Smooth muscle cell (in vitro differentiated cells): ENCODE measurements around the gene CTTN. TPM values are rescaled to one million over a fixed set of nuclear protein-coding genes. Genes with fewer than 3 reads are reported as not detected.

Experiments used
- DNase-seq: peaks from one replicate; lab custom pipeline; 2025; ENCODE audit not compliant: unreplicated experiment; lab: John Stamatoyannopoulos, UW
- H2AFZ ChIP-seq: fragments of 200-600 bp; sonication (generic); 2 replicates; pipeline ENCODE4 v1.6.0; 2016; ENCODE audit warnings: antibody characterized with exemption, low read depth, mild to moderate bottlenecking
- H3F3A ChIP-seq: fragments of 200-600 bp; sonication (generic); 2 replicates; pipeline ENCODE4 v1.6.0; 2017; ENCODE audit warnings: antibody characterized with exemption, low read depth
- H3K27ac ChIP-seq: fragments of 200-600 bp; sonication (generic); 2 replicates; pipeline ENCODE4 v1.5.1; 2016; ENCODE audit warnings: low read depth, mild to moderate bottlenecking
- H3K27me3 ChIP-seq: fragments of 200-600 bp; sonication (generic); 2 replicates; pipeline ENCODE4 v1.6.1; 2016; ENCODE audit warnings: low read depth, mild to moderate bottlenecking
- H3K36me3 ChIP-seq: fragments of 200-600 bp; sonication (generic); 2 replicates; pipeline ENCODE4 v1.5.1; 2016; ENCODE audit warnings: low read depth
- H3K4me1 ChIP-seq: fragments of 200-600 bp; sonication (generic); 2 replicates; pipeline ENCODE4 v1.5.1; 2016; ENCODE audit warnings: low read depth
- H3K4me2 ChIP-seq: fragments of 200-600 bp; sonication (generic); 2 replicates; pipeline ENCODE4 v1.6.0; 2016; ENCODE audit warnings: mild to moderate bottlenecking
- H3K4me3 ChIP-seq: fragments of 200-600 bp; sonication (generic); 2 replicates; pipeline ENCODE4 v1.5.1; 2016; ENCODE audit warnings: mild to moderate bottlenecking
- H3K79me2 ChIP-seq: fragments of 200-600 bp; sonication (generic); 2 replicates; pipeline ENCODE4 v1.6.0; 2016; ENCODE audit warnings: low read depth, mild to moderate bottlenecking
- H3K9ac ChIP-seq: fragments of 200-600 bp; sonication (generic); 2 replicates; pipeline ENCODE4 v1.6.0; 2016; ENCODE audit warnings: low read depth
- H3K9me3 ChIP-seq: fragments of 200-600 bp; sonication (generic); replicated peaks from 2 replicates; pipeline ENCODE4 v1.5.1; 2016; ENCODE audit warnings: low read depth
- H4K20me1 ChIP-seq: fragments of 200-600 bp; sonication (generic); 2 replicates; pipeline ENCODE4 v1.6.0; 2016; ENCODE audit warnings: low read depth
- CTCF ChIP-seq: fragments of 200-600 bp; sonication (generic); IDR thresholded peaks from 2 replicates; pipeline ENCODE4 v1.5.1; 2017; ENCODE audit warnings: borderline replicate concordance, mild to moderate bottlenecking, antibody characterized with exemption; ENCODE audit not compliant: insufficient read depth, poor library complexity, severe bottlenecking
- WGBS: methylation state at CpG from one replicate; pipeline ENCODE4 v1.1.7; 2016; ENCODE audit warnings: low lambda C conversion rate; 5-methylcytosine and 5-hydroxymethylcytosine counted together
- polyA plus RNA-seq: library from polyadenylated mRNA; unstranded; fragments of >200 nt; fragmentation: Nextera tagmentation; extraction: Ambion mirVana; gene quantifications from 2 replicates; pipeline ENCODE4 v1.2.1, GENCODE V29; 2016
- total RNA-seq: library from RNA; depleted of rRNA; stranded (reverse); fragments of >200 nt; gene quantifications from 2 replicates; pipeline ENCODE4 v1.2.3, GENCODE V29; 2014

CTTN gene
- total and polyA plus RNA-seq, 2 experiments from 2014 or later: 64.7 to 173 TPM

- no peak for DNase-seq
- Histone ChIP-seq H3K27me3 (no peaks in the 10 kb centered on the region), H3K4me2 (no peak overlapping the region), H3K79me2 (no peaks in the 10 kb centered on the region), H3K4me3 (no peak overlapping the region), H3K27ac (no peak overlapping the region), H3K4me1 (no peaks in the 10 kb centered on the region), H3F3A (no peaks in the 10 kb centered on the region), H3K36me3 (peaks cover 11% of the 10 kb centered on the region), H4K20me1 (peaks cover 85% of the 10 kb centered on the region), H2AFZ (no peak overlapping the region), H3K9ac (no peak overlapping the region), H3K9me3 (no peaks in the 10 kb centered on the region)
- 91% methylated on average over 16 of the region's 16 CpGs for WGBS
- TF ChIP-seq CTCF: no peak
Observed at GRCh38 chr11:70432065-70432464, 33.7 kb downstream of the CTTN start.

- WGBS: 97% methylated on average over 15 of the region's 15 CpGs
- TF ChIP-seq CTCF: no peak
- Histone ChIP-seq H3K9me3 (no peaks in the 10 kb centered on the region), H3K4me2 (no peak overlapping the region), H3K9ac (no peak overlapping the region), H3K27ac (no peak overlapping the region), H3F3A (no peaks in the 10 kb centered on the region), H2AFZ (no peak overlapping the region), H3K79me2 (no peaks in the 10 kb centered on the region), H3K27me3 (no peaks in the 10 kb centered on the region), H3K4me3 (no peak overlapping the region), H3K4me1 (no peaks in the 10 kb centered on the region), H3K36me3 (peaks cover 11% of the 10 kb centered on the region), H4K20me1 (peaks cover 83% of the 10 kb centered on the region)
- DNase-seq: no peak
Observed at GRCh38 chr11:70432580-70432979, 34.3 kb downstream of the CTTN start.

- Histone ChIP-seq H3K4me1 (no peaks in the 10 kb centered on the region), H3K4me2 (no peak overlapping the region), H3K9me3 (no peaks in the 10 kb centered on the region), H4K20me1 (peaks cover 83% of the 10 kb centered on the region), H3K36me3 (peaks cover 11% of the 10 kb centered on the region), H3F3A (no peaks in the 10 kb centered on the region), H3K27me3 (no peaks in the 10 kb centered on the region), H2AFZ (no peak overlapping the region), H3K27ac (no peak overlapping the region), H3K9ac (no peak overlapping the region), H3K4me3 (no peak overlapping the region), H3K79me2 (no peaks in the 10 kb centered on the region)
- WGBS: 97% methylated on average over 20 of the region's 20 CpGs
- TF ChIP-seq CTCF: no peak
- no peak for DNase-seq
Observed at GRCh38 chr11:70433038-70433437, 34.7 kb downstream of the CTTN start.

- Histone ChIP-seq H3K27ac (no peak overlapping the region), H3K36me3 (peaks cover 11% of the 10 kb centered on the region), H2AFZ (no peak overlapping the region), H3K4me2 (no peak overlapping the region), H4K20me1 (peaks cover 79% of the 10 kb centered on the region), H3K4me1 (no peaks in the 10 kb centered on the region), H3K9me3 (no peaks in the 10 kb centered on the region), H3K27me3 (no peaks in the 10 kb centered on the region), H3K9ac (no peak overlapping the region), H3F3A (no peaks in the 10 kb centered on the region), H3K4me3 (no peak overlapping the region), H3K79me2 (no peaks in the 10 kb centered on the region)
- TF ChIP-seq CTCF: no peak
- WGBS: 95% methylated on average over 13 of the region's 13 CpGs
- no peak for DNase-seq
Observed at GRCh38 chr11:70433526-70433925, 35.2 kb downstream of the CTTN start.
